Measurements from ENCODE around the gene RASGRP2. TPM values are rescaled to one million over a fixed set of nuclear protein-coding genes. Genes with fewer than 3 reads are reported as not detected.

The RASGRP2 gene
- polyA plus RNA-seq, 3 donors from 2014 or later = 142 to 165 (median 154) TPM

DNA sequence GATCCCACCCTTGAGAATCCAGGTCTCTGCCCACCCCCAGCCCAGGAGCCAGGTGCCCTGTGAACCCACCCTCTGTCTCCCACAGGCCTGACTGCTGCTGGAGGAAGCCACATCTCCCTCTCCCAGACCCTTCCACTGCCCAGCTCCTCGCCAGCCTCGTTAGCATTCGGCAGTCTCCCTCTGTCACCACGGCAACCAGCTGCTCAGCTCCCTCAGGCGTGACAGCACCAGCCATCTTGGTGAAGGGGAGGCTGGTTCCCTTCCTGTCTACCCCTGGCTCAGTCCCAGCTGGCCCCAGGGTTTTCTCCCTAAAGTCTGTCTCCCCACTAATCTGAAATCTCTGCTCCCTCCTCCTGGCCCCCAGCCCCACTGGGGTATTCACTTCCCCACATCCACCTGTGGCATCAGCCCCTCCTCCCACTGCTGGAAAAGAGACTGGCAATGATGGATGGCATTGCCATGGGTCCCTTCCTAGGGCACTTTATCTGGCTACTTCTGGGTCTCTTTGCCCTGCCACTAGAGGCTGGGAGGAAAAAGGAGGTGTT lies 49.0 kb downstream of the RASGRP2 start:
- Mint-ChIP-seq H3K36me3 (no peaks in the 10 kb centered on the region), H3K9me3 (no peaks in the 10 kb centered on the region), H3K27ac (no peak overlapping the region), H3K4me3 (no peak overlapping the region), H3K4me1 (no peaks in the 10 kb centered on the region), H3K27me3 (ENCODE audit: low read depth in 3 of 3) (peaks cover 3 to 18% (median 8%) of the 10 kb centered on the region in 3 donors)
- DNase-seq = no peak

DNA sequence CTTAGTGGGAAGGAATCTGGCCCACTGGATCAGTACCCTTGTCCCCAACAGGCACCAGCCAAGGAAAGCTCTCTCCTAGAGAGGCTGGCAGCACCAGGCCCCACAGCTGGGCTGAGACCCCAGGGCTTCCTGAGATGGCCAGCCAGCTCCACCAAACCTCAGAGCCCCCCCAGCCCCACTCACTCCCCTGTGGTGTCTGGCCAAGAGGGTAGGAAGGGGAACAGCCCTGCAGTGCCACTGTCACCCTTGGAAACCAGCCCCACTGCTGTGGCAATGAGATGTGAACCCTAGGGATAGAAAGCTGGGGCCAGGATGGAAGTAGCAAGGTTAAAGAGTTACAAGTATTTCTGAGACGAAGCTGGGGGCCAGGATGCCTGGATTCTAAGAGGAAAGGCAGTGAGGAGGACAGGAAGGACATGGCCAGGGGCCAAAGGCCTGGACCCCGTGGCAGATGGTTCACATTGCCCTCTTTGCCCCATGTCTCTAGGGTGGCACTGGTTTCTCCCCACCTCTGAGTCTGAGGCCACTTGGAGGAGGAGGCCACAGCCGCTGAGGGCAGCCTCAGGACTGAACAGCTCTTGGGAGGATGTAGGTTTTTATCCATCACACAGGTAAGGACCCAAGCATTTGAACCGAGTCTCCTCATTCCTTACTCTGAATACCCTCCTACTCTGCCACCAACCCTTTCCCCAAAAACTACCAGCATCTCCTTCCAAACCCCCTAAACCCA lies 49.8 kb downstream of the RASGRP2 start:
- H3K36me3 Mint-ChIP-seq = no peaks in the 10 kb centered on the region
- no peaks in the 10 kb centered on the region for H3K9me3 Mint-ChIP-seq
- no peak for DNase-seq
- H3K27me3 Mint-ChIP-seq (ENCODE audit: low read depth in 3 of 3) = peaks cover 3 to 18% (median 8%) of the 10 kb centered on the region in 3 donors
- peaks cover under 1 to 2% of the 10 kb centered on the region in 2 donors for H3K4me1 Mint-ChIP-seq
- H3K4me3 Mint-ChIP-seq = no peak overlapping the region
- H3K27ac Mint-ChIP-seq = no peak overlapping the region

DNA sequence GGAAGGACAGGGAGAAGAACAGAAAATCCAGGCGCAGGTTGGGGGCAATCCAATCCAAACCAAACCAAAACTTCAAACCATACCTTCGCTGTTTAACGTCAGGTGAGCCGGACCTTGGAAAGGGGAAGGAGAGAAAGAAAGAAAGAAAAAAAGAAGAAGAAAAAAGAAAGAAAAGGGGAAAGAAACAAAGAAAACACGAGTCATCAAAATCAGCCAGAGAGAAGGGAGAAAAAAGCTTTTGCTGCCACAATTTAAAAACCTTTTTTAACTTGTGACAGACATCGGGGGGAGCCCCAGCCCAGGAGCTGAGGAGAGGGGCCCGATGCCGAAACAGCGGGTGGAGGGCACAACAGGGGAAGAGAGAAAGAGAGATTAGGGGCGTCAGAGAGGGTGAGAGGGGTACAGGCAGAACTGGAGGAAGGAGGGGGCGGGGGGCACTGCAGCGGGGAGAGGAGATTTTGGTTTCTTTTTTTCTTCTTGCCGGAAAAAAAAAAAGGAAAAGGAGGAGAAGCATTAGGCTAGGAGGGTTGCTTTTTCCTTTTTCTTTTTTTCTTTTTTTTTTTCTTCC lies 51.1 kb downstream of the RASGRP2 start:
- H3K9me3 Mint-ChIP-seq = no peaks in the 10 kb centered on the region
- H3K27ac Mint-ChIP-seq = no peak overlapping the region
- no peak overlapping the region for H3K4me3 Mint-ChIP-seq
- peaks cover 3 to 18% (median 6%) of the 10 kb centered on the region in 3 donors for H3K27me3 Mint-ChIP-seq (ENCODE audit: low read depth in 3 of 3)
- no peaks in the 10 kb centered on the region for H3K36me3 Mint-ChIP-seq
- DNase-seq = no peak
- H3K4me1 Mint-ChIP-seq = peaks cover 12 to 15% of the 10 kb centered on the region in 2 donors

DNA sequence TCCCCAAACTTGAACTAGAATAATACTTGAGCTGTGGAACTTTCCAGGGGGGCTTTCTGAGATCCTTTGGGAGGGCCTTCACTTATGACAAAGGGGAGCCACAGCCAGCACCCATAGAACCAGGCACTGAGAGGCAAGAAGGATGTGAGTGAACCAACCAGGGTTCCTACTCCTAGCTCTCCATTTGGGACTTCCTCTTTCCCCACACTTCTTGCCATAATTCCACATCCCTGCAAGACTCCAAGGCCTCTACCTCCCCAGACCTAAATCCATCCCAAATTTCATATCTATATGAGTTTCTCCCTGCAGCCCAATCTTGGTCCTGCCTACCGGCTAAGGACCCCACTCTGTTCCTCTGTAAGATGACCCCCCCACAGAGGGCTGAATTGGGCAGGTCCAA lies 52.4 kb downstream of the RASGRP2 start:
- H3K4me3 Mint-ChIP-seq = no peak overlapping the region
- H3K9me3 Mint-ChIP-seq = no peaks in the 10 kb centered on the region
- peaks cover 12 to 16% of the 10 kb centered on the region in 2 donors for H3K4me1 Mint-ChIP-seq
- peaks cover 4 to 18% (median 5%) of the 10 kb centered on the region in 3 donors for H3K27me3 Mint-ChIP-seq (ENCODE audit: low read depth in 3 of 3)
- no peak overlapping the region for H3K27ac Mint-ChIP-seq
- H3K36me3 Mint-ChIP-seq = no peaks in the 10 kb centered on the region
- DNase-seq = no peak

DNA sequence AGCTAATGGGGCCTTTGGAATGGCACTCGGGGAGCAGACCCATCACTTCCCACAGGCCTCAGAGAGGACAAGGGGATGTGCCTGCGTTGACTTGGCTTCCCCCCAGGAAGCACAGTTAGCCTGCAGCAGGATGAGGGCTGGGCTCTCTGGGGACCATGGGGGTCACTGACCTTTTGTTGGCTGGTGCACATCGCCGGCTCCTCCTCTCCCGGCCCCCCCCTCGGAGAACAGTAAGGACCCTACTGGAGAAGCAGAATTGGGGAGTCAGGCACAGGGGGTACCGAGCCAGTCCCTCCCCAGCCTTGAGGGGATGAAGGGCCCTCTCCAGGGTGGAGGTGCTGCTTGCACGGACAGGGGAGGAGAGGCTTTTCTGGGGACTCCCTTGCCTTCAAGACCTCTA lies 53.7 kb downstream of the RASGRP2 start:
- DNase-seq = no peak
- Mint-ChIP-seq H3K27ac (no peak overlapping the region), H3K36me3 (no peaks in the 10 kb centered on the region), H3K4me1 (peaks cover 12 to 16% of the 10 kb centered on the region in 2 donors), H3K4me3 (no peak overlapping the region), H3K9me3 (no peaks in the 10 kb centered on the region), H3K27me3 (ENCODE audit: low read depth in 3 of 3) (peaks cover 4 to 22% (median 5%) of the 10 kb centered on the region in 3 donors)

DNA sequence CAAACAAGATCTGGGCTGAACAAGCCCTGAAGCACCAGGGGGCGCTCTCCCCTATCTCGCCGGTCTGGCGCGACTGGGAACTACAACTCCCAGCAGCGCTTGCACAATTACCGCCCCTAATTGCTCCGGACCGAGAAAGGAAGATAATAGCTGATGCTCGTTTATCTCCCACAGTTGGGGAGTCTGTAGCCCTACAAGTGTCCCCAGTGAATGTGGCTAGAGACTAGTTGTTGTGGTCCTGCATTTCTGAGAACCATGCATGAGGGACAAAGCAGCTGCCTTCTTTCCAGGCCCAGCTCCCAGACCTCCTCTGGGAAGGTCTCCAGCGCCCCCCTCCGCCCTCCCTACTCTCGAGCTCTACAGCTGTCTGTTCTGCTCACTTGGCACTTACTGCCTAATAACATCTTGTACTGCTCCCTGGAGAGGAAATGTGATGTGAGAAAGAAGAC lies 55.4 kb downstream of the RASGRP2 start:
- Mint-ChIP-seq H3K27me3 (ENCODE audit: low read depth in 3 of 3) (peaks cover 4 to 14% (median 8%) of the 10 kb centered on the region in 3 donors), H3K36me3 (no peaks in the 10 kb centered on the region), H3K4me1 (peaks cover 12 to 16% of the 10 kb centered on the region in 2 donors), H3K27ac (peak overlapping the region in 5 of 6 donors; percentile 10 to 81 (median 62)), H3K4me3 (peak overlapping the region; percentile 61 to 80 (median 71)), H3K9me3 (no peaks in the 10 kb centered on the region)
- DNase-seq = peak; percentile 83 to 88 (median 84)

DNA sequence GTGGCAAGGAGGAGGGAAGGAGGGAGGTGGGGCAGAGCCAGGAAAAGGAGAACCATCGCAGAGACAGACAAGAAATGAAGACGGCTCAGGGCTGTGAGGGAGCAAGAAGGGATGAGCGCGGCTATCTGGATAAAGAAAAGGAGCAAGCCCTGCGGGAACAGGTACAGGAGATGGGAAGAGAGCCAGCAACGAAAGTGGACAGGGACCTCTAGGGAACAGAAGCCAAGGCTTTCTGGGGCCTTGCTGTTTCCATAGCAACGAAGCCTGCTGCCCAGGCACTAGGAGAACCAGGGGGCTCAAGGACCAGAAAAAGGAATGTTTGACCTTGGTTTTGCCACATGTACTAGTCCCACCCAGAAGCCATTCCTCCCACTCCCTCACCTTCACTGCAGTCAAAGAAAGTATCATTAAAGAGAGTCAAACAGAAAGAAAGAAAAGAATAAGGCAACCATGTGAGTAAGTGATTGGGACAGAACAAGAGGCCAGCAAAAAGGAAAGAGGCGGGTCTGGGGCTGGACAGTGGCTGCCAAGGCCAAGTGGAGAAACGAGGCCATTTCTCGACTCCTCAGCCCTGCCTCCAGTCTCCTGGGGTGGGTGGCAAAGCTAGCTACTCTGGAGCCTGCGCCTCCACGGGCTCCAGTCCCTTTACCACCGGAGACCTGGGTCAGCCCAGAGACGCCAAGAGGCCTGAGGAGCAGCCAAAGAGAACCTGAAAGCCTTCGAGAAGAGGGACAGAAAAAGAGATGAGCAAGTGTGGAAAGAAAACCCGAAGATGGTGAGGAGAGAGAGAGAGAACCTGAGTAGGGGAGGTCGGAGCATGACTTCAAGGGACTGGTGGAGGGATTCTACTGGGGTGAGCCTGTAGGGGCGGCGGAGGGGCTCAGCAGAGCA lies 56.1 kb downstream of the RASGRP2 start:
- Mint-ChIP-seq H3K27me3 (ENCODE audit: low read depth in 3 of 3) (peaks cover 4 to 11% (median 8%) of the 10 kb centered on the region in 3 donors), H3K4me1 (peaks cover 12 to 16% of the 10 kb centered on the region in 2 donors), H3K9me3 (no peaks in the 10 kb centered on the region), H3K4me3 (peak overlapping the region; percentile 61 to 80 (median 71)), H3K36me3 (no peaks in the 10 kb centered on the region), H3K27ac (peak overlapping the region in 5 of 6 donors; percentile 10 to 81 (median 62))
- no peak for DNase-seq

DNA sequence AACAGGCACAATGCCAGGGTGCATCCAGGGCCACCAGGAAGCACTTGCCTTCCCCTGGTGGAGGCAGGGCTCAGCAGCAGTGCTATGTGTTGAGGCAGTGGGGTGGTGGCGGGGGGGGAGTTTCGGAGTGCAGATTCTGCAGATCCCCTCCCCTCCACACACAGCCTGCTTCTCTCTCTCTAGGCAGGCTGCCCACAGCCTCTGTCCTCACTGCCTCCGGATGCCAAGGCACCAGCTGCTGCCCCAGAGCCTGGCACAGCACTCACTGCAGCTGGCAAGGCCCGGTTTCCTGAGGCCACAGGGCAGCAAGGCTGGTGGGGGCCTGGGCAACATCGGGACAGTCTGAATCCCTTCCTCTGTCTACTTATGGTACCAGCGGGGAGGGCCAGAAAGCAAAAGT lies 56.7 kb downstream of the RASGRP2 start:
- no peak for DNase-seq
- no peak overlapping the region for H3K27ac Mint-ChIP-seq

DNA sequence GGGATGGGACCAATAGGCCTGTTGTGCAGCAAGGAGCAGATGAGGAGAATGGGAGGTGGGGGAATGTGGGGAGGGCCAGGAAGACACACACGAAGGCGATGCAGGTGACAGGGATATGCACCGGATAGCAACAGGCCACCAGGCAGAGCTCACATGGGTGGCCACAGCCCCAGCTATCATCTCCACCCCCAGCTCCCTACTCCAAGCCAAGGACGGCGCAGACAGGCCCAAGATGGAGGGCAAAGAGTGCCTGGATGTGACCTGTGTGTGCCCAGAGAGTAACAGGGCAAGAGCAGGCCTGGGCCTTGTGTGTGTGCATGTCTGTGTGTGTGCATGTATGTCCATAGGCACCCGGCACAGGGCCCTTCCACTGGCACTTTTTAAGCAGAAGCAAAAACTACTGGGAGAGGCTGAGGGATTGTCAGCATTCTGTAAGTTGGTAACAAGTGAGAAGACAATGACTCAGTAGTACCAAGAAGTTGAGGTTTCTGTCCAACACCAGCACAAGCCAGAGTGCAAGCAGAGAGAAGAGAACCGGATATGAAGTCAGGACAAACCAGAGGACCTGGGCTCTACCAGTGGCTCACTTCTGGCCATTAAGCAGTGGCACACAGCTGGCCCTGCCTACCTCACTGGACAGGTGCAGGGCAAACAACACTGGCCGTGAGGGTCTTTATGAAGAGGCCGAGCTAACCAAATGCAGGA lies 57.3 kb downstream of the RASGRP2 start:
- Mint-ChIP-seq H3K36me3 (no peaks in the 10 kb centered on the region), H3K4me3 (no peak overlapping the region), H3K9me3 (no peaks in the 10 kb centered on the region), H3K27me3 (ENCODE audit: low read depth in 3 of 3) (peaks cover 4 to 8% (median 4%) of the 10 kb centered on the region in 3 donors), H3K27ac (no peak overlapping the region), H3K4me1 (peaks cover 12 to 16% of the 10 kb centered on the region in 2 donors)
- DNase-seq = no peak

More for the DNA sequence above, 56.7 kb downstream of the RASGRP2 start:
- Mint-ChIP-seq H3K4me1 (peaks cover 12 to 16% of the 10 kb centered on the region in 2 donors), H3K9me3 (no peaks in the 10 kb centered on the region), H3K36me3 (no peaks in the 10 kb centered on the region), H3K4me3 (no peak overlapping the region), H3K27me3 (ENCODE audit: low read depth in 3 of 3) (peaks cover 4 to 8% (median 5%) of the 10 kb centered on the region in 3 donors)

DNA sequence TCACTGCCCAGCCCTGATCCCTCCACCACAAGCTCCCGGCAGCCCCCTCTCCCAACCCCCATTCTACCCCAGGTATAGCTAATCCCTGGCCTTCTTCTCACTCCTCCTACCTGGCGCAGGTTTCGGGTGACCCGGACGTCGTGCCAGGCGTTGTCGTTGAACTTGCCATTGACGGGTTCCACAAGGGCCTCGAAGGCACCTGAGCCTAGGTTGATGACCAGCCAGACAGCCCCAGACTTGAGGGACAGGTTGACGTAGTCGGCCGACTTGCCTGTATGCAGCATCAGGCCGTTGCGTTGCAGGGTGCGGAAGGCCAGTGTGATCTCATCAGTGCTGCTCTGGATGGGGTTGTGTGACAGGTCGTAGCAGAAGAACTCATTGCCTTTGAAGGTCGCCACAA lies 58.4 kb downstream of the RASGRP2 start:
- H3K4me3 Mint-ChIP-seq = no peak overlapping the region
- no peaks in the 10 kb centered on the region for H3K9me3 Mint-ChIP-seq
- peaks cover 12 to 16% of the 10 kb centered on the region in 2 donors for H3K4me1 Mint-ChIP-seq
- H3K27ac Mint-ChIP-seq = no peak overlapping the region
- no peaks in the 10 kb centered on the region for H3K36me3 Mint-ChIP-seq
- no peak for DNase-seq
- peaks cover 3 to 6% (median 5%) of the 10 kb centered on the region in 3 donors for H3K27me3 Mint-ChIP-seq (ENCODE audit: low read depth in 3 of 3)

DNA sequence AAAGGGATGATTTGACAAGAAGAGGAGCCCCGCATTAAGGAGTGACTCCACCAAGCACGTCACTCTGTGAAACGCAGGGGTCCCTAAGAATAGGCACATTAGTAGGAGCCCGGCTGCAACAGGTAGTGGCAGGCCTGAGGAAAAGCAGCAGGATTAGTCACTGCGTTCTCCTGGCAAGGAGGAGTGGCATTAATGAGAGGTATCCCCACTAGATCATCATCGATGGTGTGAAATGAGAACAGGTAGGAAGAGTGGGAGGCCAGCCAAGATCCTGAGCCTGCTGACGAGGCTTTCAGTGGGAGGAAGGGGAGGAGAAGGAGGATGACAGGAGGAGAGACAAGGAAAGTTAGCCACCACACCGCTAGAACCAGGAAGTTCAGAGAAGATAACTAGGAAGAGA lies 59.6 kb downstream of the RASGRP2 start:
- Mint-ChIP-seq H3K27ac (no peak overlapping the region), H3K4me1 (peaks cover 12 to 16% of the 10 kb centered on the region in 2 donors), H3K27me3 (ENCODE audit: low read depth in 3 of 3) (peaks cover 3 to 6% (median 5%) of the 10 kb centered on the region in 3 donors), H3K4me3 (no peak overlapping the region), H3K36me3 (no peaks in the 10 kb centered on the region), H3K9me3 (no peaks in the 10 kb centered on the region)
- DNase-seq = no peak

DNA sequence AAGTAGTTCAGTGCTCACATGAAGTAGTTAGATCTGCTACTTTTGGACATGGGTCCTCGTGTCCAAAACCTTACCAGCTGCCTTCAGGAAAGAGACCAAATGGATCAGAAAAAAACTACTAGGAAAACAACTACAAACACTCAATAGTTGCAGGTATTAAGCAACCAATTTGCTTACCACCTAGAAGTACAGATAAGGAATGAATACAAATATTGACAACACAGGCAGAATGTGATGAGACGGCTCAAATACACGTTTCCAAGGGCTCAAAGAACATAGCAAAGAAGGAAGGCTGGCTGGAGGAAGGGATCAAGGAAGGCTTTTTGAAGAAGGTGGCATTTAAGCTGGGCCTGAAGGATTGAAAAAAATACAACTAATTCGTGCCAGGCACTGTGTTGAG lies 62.8 kb downstream of the RASGRP2 start:
- H3K27me3 Mint-ChIP-seq (ENCODE audit: low read depth in 3 of 3) = peaks cover 2 to 9% (median 5%) of the 10 kb centered on the region in 3 donors
- no peaks in the 10 kb centered on the region for H3K9me3 Mint-ChIP-seq
- H3K36me3 Mint-ChIP-seq = no peaks in the 10 kb centered on the region
- no peak overlapping the region for H3K4me3 Mint-ChIP-seq
- H3K27ac Mint-ChIP-seq = no peak overlapping the region
- no peak for DNase-seq
- H3K4me1 Mint-ChIP-seq = no peaks in the 10 kb centered on the region

DNA sequence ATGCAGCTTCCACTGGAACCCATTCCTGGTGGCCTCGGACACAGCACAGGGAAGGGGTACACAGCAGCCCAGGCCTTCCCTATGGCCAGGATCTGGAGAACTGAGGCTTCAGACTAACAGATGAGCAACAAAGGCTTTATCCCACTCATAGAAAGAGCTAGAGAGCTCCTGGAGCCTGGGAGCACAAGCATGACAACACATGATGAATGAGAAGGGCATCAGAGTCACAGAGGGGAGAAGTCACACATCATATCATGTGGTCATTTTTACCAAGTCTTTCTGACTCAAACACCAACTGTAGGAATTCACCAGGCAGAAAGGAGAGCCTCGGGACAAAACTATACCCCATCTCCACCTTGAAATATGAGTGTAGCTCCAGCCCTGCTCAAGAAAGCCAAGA lies 64.1 kb downstream of the RASGRP2 start:
- Mint-ChIP-seq H3K4me1 (peaks cover 0 to 3% of the 10 kb centered on the region in 2 donors), H3K27me3 (ENCODE audit: low read depth in 3 of 3) (peaks cover 4 to 7% (median 6%) of the 10 kb centered on the region in 3 donors), H3K4me3 (no peak overlapping the region), H3K27ac (no peak overlapping the region), H3K36me3 (no peaks in the 10 kb centered on the region), H3K9me3 (no peaks in the 10 kb centered on the region)
- no peak for DNase-seq

Data from immature natural killer cell (primary cell).